SKM-1 treated with dmso at 0.1 percent for 144 hours (cell line): Measurements from ENCODE around the gene DNAJB6.
A peak's percentile ranks its signal among the peaks of the same experiment; 100 is the strongest.

Experiments
- DNase-seq: peaks from one replicate; lab custom pipeline; 2025; ENCODE audit not compliant: unreplicated experiment; lab: John Stamatoyannopoulos, UW

DNAJB6 gene

GRCh38 chr7:157394246-157395191, 57.7 kb downstream of the DNAJB6 start:
- no peak for DNase-seq

DNA sequence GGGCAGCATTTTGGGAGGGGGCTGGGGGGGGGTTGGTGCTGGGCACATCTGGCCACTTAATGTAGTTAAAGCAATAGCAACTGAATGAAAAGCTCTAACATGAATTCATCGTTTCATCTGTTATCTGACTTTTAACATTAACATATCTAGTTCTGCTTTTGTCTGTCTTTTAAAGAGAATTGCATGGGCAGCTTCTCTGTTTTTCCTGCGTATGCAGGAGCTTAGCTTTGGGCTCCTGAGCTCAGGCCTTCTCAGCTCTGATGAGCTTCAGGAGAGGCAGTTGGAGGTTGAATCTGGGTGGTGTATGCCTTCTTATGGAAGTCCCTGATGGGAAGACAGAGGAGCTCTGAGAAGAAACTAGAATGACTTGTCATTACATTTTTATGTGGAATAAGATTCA, 58.4 kb downstream of the DNAJB6 start:
- no peak for DNase-seq

- no peak for DNase-seq
Measured at GRCh38 chr7:157396316-157397035, 59.7 kb downstream of the DNAJB6 start.

GRCh38 chr7:157397036-157397720, 60.4 kb downstream of the DNAJB6 start:
- DNase-seq = no peak

DNA sequence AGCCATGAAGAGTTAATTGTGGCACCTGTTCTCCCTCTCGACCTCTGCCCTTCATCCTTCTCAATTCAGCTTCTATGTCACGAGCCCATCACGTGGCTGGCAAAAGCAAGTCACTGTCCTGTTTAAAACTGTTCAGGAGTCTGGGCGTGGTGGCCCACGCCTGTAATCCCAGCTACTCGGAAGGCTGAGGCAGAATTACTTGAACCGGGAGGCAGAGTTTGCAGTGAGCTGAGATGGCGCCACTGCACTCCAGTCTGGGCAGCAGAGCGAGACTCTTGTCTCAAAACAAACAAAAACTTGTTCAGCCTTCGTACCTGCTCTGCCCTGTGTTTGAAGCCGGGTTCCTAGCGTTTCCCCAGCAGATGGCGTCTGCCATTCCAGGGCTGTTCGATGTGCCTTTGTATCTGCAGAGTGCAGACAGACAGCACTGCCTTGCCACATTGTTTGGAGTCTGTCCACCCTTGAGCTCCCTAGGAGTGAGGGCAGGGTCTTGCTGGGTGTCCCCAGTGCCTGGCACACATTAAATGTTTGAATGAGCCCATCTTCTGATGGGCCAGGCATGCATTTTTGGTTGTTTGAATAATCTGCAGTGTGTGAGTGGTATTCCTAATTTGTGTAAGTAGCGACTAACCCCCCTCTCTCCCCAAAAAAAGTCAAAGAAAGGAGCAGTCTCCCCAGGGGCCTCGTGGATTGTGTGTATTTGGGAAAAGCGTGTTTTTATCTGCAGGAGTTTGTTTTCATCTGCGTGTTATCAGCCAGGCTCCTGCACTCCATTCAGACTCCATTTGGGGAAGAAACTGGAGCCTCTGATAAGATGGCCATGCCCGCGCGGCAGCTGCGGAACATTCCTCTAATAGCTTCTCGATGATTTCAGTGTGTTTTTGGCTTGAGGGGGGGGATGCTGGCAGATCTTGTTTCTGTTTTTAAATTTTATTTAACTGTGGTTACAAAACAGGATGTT, 61.2 kb downstream of the DNAJB6 start:
- no peak for DNase-seq

GRCh38 chr7:157399086-157399687, 62.4 kb downstream of the DNAJB6 start:
- no peak for DNase-seq

DNA sequence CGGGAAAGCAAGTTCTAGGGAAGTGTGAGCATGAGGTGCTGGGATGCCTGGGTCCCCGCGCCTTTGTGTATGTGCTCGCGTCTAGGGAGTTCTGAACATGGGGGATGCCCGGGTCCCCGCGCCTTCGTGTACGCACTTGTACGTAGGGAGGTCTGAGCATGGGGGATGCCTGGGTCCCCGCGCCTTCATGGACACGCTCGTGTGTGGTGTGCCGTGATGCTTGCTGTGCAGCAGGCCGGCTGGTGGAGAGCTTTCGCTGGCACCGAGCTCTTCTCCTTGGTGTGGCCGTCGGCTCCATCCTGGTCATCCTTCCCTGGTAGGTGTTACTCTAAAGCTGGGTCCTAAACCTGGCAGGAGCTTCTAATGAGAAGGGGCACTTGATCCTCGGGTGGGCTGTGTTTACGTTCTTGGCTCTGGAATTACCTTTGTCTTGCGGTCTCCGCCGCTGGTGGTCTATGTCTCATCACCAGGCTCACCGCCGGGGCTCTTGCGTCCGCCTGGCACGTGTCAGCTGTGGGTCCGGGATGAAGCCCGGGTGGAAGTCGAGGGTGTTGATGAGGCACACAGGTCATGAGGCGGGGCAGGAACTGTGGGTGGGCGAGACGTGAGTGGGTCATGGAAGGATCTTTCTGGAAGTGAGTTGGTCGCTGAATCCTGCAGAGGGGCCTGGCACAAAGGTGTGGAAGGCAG, 63.5 kb downstream of the DNAJB6 start:
- DNase-seq = no peak

DNA sequence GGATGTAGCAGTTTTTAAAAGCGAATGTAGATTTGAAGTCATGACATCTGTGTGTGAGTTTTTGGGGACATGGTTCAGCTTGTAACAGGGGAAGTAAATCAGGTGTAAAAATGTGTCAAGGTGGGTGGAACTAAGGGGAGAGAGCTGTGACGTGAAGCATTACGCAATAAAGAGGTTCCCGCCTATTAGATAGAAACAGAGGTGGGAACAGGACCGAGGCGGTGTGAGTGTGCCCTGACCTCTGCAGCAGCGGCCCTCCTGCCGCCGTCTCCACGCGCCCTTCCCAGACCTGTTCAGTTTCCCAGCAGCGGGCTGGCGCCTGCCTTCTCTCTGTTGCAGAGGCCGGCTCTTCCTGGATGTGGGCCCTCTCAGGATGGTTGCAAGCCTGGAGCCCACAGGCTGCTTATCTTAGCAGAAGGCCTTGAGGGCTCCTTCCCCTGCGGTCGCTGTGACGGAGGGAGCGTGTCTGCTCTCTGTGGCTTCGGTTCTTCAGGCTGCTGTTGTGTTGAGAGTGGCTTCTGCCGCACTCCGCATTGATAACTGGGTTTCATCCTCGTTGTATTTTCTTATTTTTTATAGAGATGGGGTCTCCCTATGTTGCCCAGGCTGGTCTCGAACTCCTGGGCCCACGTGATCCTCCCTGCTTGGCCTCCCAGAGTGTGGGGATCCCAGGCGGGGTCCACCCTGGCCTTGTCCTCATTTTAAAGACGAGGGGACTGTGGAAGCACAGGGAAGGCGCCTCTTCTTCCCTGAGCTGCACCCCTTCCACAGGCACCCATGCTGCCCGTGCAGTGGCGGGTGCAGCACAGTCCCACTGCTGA, 65.0 kb downstream of the DNAJB6 start:
- no peak for DNase-seq

GRCh38 chr7:157402388-157402703, 65.5 kb downstream of the DNAJB6 start:
- DNase-seq = no peak

DNA sequence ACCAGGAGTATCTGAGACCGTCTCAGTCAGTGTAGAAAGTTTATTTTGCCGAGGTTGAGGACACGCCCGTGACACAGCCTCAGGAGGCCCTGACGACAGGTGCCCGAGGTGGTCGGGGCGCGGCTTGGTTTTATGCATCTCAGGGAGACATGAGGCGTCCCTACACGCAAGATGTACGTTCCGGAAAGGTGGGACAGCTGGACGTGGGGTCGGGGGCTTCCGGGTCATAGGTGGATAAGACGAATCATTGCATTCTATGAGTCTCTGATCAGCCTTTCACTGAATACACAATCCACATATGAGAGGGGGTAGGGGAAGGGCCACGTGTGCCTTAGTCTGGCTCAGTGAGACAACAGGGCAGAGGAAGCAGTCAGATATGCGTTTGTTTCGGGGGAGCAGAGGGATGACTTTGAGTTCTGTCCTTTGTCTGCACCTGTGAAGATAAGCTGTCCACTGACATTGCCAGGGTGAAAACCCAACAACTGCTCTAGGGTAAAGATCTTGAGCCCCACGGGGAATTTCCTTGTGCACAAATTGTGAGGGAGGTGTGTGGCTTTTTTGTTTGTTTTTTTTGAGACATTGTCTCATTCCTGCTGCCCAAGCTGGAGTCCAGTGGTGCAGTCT, 66.2 kb downstream of the DNAJB6 start:
- no peak for DNase-seq

- no peak for DNase-seq
Measured at GRCh38 chr7:157403646-157404401, 67.0 kb downstream of the DNAJB6 start.

GRCh38 chr7:157404845-157405481, 68.2 kb downstream of the DNAJB6 start:
- DNase-seq = peak; percentile 18

GRCh38 chr7:157405501-157405900, 68.7 kb downstream of the DNAJB6 start:
- DNase-seq = no peak

DNA sequence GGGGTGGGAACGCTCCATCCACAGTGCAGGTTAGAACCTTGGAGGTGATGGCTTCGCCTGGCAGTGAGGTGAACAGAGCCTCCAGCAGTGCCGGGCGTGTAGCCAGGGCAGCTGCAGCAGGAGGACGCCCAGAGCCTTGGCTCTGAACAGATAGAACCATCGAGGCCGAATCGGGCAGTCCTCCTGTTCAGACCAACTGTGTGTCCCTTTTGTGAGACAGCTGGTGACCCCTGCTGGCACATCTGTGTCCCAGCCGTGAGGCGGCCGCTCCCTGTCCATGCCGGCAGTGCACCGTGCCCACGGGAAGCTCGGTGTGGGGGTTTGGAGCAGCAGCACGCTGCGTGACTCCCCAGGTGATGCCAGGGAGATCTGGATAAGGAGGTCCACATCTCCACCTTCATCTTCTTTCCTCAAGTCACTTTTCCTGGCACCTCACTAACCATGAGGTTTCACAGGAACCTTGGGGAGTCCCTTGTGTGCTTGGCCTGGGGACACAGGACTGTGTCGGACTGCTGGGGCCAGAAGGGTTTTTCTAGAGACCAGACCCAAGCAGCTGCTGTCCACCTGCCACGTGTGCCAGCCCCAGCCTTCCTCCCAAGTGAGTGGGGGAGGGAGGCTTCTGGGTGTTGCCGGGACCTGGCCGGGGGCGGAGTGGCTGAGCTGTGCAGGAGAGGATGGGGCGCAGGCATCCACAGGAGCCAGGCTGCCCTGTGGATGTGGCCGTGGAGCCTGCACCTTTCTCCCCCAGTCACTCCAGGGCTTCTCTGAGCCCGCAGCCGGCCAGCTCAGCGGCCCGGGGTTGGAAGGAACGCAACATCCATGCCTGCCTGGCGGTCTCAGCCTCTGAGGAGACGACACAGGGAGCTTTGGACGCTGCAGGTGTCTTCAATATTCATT, 69.4 kb downstream of the DNAJB6 start:
- DNase-seq = no peak

DNA sequence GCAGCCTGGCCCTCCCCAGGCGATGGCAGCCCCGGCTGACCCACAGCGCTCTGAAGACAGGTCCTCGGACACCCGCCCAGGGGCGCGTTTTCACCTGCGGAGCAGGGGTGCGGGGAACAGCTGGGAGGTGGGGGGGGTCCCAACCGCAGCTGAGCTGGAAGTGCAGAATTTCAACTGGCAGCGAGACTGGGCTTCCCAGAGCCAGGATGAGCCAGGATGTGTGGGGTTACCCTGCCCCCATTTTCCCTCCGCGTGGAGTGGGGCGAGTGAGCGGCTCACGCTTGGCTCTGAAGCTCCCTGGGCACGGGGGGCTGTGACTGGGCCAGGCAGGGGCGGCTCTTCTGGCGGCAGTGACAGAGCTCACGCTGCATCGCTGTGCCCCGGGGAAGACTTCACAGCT, 70.2 kb downstream of the DNAJB6 start:
- no peak for DNase-seq
